Brain pericyte (primary cell): ENCODE results near the gene FOXP1.

ENCODE experiments used
- DNase-seq: peaks from one replicate; pipeline ENCODE4 v3.0.0-alpha.2; 2012; ENCODE audit warnings: low read depth, low spot score

The FOXP1 gene

DNA sequence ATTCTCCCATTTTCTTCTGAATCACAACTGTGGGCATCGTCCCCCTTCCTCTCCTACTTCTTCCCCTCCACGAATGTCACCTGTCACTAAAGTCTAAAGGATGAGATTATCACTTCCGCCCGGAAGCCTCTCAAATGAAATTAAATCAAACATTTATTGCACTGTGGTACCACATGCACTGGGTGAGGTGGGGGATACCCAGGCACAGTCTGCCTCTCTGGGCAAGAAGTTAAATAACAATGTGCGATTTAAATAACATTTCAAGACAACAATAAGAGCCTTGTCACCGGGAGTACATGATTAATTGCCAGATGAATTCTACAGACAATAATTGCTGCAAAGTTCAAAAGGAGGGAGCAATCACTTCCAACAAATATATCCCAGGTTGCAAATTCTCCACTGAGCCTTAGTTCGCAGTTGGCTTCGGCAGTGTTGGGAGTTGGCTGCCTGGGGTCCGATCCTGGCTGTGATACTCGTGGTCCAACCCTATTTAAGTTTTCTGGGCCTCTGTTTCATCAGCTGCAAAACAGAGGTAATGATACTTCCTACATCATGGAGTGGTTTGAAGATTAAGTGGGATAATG is 77.7 kb downstream of the FOXP1 start:
- no peak for DNase-seq

DNA sequence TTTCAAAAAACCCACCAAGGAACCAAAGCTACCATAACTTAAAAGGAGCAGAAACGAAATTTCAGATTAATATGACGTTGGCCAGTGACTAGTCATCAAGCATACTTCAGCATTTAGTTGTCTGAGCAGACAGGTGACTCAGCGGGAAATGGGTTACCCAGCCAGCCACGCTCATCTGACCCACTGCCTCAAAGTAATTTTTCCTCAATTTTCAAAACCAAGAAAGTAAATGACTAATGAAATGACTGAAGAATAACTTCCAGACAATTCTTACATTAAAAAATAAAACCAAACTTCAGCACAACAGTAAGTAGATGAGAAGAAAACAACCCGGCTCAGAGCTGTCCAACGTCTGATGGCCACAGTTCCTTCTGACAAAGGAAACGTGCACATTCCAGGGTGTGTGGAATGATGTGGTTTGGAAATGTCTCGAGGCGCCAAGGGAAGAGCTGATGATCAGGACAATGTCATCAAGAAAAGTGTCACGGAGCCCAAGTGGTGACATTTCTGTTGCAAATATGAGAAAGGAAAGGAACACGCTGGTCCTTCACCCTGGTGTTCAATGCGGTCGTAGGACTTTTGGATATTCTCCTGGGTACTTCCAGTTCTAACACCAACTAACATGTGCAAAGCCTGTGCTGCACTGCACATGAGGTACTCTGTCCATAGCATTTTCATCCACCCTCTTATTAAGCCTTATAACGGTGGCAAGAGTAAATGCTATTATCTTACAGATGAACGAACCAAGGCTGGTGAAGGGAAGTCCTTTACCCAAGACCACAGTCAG is 79.1 kb downstream of the FOXP1 start:
- no peak for DNase-seq

DNA sequence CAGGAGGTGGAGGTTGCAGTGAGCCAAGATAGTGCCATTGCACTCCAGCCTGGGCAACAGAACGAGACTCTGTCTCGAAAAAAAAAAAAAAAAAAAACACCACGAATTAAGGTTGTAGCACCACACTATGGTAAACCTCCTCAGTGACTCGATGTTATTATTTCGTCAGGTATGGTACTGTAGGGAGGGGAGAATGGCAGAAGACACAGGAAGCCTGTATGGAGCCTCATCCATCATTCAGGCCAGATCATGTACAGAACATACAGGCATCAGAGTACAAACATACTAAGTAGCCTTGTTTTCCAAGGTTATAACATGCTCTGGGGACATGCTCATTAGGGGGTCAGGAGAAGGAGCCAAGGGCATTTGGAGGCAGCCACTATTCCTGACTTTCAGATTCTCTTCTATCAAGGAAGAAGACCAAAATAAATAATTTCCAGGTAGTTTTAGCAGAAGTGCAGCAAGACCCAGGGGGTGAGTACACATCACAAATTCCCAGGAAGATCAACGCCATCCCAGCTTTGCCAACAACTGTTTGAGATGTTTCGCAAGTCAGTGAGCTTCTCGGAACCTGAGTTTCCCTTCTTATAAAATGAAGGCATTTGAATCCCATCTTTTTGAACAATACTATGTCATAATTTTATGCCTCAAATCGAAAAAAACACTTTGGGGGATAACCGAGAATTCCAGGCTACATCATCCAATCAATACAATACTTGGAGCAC is 79.8 kb downstream of the FOXP1 start:
- DNase-seq = no peak

GRCh38 chr3:71502066-71502625 is 81.4 kb downstream of the FOXP1 start:
- DNase-seq = no peak

DNA sequence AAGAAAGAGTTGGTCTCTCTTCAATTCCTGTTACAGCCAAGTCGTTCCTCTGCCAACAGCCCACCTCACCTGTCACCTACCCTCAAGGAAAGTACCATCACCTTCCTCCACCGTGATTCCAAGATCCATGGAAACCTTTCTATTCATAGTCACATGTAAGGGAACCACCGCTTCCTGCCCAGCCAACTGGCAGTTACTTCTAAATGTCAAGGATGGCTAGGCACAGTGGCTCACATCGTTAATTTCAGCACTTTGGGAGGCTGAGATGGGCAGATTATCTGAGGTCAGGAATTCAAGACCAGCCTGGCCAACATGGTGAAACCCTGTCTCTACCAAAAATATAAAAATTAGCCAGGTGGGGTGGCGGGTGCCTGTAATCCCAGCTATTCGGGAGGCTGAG is 82.8 kb downstream of the FOXP1 start:
- DNase-seq = no peak

- DNase-seq = no peak
Measured at GRCh38 chr3:71499227-71499876, 84.2 kb downstream of the FOXP1 start.

- no peak for DNase-seq
Measured at GRCh38 chr3:71498543-71498942, 85.0 kb downstream of the FOXP1 start.

GRCh38 chr3:71497971-71498444 is 85.5 kb downstream of the FOXP1 start:
- no peak for DNase-seq

GRCh38 chr3:71497367-71497897 is 86.1 kb downstream of the FOXP1 start:
- no peak for DNase-seq

GRCh38 chr3:71495708-71496472 is 87.6 kb downstream of the FOXP1 start:
- DNase-seq = peak; percentile 24

- no peak for DNase-seq
Measured at GRCh38 chr3:71494212-71494611, 89.3 kb downstream of the FOXP1 start.

DNA sequence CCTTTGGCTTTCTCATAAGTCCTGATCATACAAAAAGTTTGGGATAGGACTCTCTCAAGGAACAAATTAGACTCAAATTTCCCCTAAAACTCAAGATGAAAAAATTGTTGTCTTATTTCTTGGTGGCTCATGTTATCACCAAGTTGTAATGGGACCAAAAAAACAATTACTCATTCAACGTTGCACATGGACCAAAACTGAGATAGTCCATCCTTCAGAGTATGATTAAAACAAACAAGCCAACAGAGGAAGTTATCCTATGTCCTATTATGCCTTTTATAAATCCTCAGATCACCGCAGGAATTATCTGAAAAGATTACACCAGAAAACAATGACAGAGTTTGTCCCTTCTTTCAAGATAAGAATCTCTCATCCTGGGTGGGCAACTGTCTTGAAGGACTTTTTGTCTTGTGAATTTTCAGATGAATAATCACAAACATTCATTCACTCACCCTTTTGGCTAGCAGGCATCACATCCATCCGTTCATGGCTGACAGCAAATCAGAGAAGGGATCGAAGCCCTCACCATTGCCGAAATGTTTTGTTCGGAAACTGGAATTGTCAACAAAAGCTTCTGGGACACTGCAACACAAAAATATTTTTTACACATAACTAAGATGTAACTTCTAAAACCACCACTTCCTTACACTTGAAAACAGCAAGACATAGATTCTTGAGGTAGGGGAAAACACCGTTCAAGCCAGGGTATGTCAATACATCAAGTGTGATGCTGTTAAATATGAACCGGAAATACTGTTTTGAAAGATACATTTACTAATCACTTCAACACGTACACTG is 90.4 kb downstream of the FOXP1 start:
- DNase-seq = no peak

DNA sequence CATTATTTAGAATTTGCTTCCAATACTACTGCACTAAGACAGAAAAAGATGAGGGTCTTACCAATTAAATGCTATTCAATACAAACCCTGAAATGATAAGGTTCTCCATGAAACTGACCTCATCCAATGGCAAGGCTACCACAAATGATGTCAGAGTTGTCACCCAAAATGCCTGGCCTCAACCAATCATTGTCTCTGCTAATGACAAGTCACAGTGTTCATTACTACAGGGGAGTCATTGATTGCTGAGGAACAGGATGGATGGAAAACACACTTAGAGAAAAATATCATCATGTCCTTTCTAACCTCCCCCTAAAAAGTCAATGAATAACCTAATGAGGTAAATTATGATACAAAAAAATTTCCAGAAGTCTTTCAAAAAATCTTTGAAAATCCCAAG is 91.0 kb downstream of the FOXP1 start:
- no peak for DNase-seq

- DNase-seq = no peak
Measured at GRCh38 chr3:71491154-71491752, 92.3 kb downstream of the FOXP1 start.

DNA sequence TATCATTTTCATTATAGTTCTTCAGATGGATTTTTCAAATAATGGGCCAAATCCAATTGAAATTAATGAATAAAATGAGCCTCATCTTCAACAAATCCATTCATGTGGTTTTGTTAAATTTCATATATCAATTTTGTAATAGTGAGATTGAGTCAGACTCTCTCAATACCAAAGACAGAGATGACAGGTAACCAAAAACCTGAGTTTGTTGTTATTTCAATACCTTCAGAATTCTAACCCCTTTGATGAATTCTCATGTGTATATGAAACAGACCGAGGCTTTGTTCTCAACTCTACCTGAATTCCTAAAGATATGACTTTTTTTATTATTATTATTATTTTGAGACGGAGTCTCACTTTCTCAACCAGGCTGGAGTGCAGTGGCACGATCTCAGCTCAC is 92.8 kb downstream of the FOXP1 start:
- no peak for DNase-seq

- no peak for DNase-seq
Measured at GRCh38 chr3:71489315-71489761, 94.2 kb downstream of the FOXP1 start.

DNA sequence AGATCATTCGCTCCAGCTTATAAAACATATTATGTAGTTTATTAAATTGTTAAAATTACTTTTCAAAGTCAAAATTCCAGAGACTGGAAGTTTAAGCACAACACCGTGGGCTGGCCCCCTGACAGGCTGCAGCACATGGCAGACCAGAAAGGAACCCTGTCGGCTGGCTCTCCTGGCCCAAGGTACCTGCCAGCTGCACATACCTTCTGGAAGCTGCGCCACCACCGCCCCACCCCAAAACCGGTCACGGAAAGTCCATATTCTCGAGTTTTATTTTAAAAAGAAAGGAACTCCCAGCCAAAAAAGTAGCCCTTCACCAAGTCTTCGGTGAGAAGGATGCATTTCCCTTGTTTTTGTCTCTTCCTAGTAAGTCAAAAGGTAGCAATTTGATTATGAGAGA is 94.6 kb downstream of the FOXP1 start:
- DNase-seq = no peak

DNA sequence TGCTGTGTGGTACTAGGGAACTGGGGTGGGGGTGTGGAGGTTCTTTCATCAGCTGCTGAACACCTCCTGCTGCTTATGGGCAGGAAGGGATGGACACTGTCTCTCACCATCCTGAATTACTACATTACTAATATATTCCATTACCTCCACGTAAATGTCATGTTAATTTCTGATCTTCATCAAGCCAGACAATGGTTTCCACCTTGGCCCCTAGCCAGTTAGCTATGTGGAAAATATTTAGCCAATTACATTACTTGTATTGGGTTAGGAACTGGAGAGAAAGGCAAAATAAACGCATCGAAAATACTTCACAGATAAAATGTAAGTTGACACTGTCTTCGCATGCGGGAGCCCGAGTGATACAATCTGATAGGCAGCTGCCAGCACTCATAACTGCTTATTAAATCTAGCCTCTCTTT is 95.1 kb downstream of the FOXP1 start:
- no peak for DNase-seq

GRCh38 chr3:71487418-71487817 is 96.1 kb downstream of the FOXP1 start:
- no peak for DNase-seq
